Neural cell (in vitro differentiated cells): ENCODE data around the gene NANOS1. TPM values are rescaled to one million over a fixed set of nuclear protein-coding genes. Genes with fewer than 3 reads are reported as not detected.

ENCODE experiments used
- H2AFZ ChIP-seq: fragments of 200-600, 300-800 bp; sonication (generic), shearing (Covaris generic); 2 replicates; pipeline ENCODE4 v1.6.0; 2014; ENCODE audit warnings: low read depth, mild to moderate bottlenecking, antibody characterized with exemption, low read length, moderate library complexity
- H3F3A ChIP-seq: fragments of 200-600 bp; shearing (Covaris generic); 2 replicates; pipeline ENCODE4 v1.6.1; 2016; ENCODE audit warnings: mild to moderate bottlenecking, moderate library complexity, mixed read lengths, antibody characterized with exemption, low read length; ENCODE audit not compliant: insufficient read depth, poor library complexity, severe bottlenecking
- H3K27ac ChIP-seq: fragments of 200-600, 300-800 bp; sonication (generic), shearing (Covaris generic); 2 replicates; pipeline ENCODE4 v1.5.1; 2014; ENCODE audit warnings: mild to moderate bottlenecking, low read length, moderate library complexity
- H3K27me3 ChIP-seq: fragments of 300-800, 200-600 bp; sonication (generic), shearing (Covaris generic); 2 replicates; pipeline ENCODE4 v1.6.0; 2014; ENCODE audit warnings: mild to moderate bottlenecking, low read depth, low read length, moderate library complexity; ENCODE audit not compliant: insufficient read depth
- H3K36me3 ChIP-seq: fragments of 300-800, 200-600 bp; sonication (generic), shearing (Covaris generic); 2 replicates; pipeline ENCODE4 v1.5.1; 2014; ENCODE audit warnings: mild to moderate bottlenecking, antibody characterized with exemption, low read length, moderate library complexity; ENCODE audit not compliant: insufficient read depth
- H3K4me2 ChIP-seq: fragments of 300-800, 200-600 bp; sonication (generic), shearing (Covaris generic); 2 replicates; pipeline ENCODE4 v1.6.0; 2014; ENCODE audit warnings: mild to moderate bottlenecking, low read length
- H3K4me3 ChIP-seq: fragments of 300-800, 200-600 bp; sonication (generic), shearing (Covaris generic); 2 replicates; pipeline ENCODE4 v1.5.1; 2014; ENCODE audit warnings: mild to moderate bottlenecking, low read length, moderate library complexity
- H3K79me2 ChIP-seq: fragments of 200-600 bp; shearing (Covaris generic); replicated peaks from 2 replicates; pipeline ENCODE4 v1.6.0; 2014; ENCODE audit warnings: mild to moderate bottlenecking, low read length, moderate library complexity; ENCODE audit not compliant: insufficient read depth
- H3K9ac ChIP-seq: fragments of 300-800, 200-600 bp; sonication (generic), shearing (Covaris generic); 2 replicates; pipeline ENCODE4 v1.6.1; 2016; ENCODE audit warnings: mild to moderate bottlenecking, low read length, mixed read lengths
- H3K9me2 ChIP-seq: fragments of 200-600 bp; shearing (Covaris generic); 2 replicates; pipeline ENCODE4 v1.6.1; 2016; ENCODE audit warnings: mild to moderate bottlenecking, low read length, mixed read lengths; ENCODE audit not compliant: insufficient read depth
- H3K9me3 ChIP-seq: fragments of 200-600, 300-800 bp; sonication (generic), shearing (Covaris generic); 2 replicates; pipeline ENCODE4 v1.6.1; 2016; ENCODE audit warnings: mild to moderate bottlenecking, mixed run types, low read length, moderate library complexity, mixed read lengths
- H4K20me1 ChIP-seq: fragments of 200-600 bp; shearing (Covaris generic); 2 replicates; pipeline ENCODE4 v1.6.1; 2016; ENCODE audit warnings: mild to moderate bottlenecking, mixed run types; ENCODE audit not compliant: insufficient read depth
- EP300 ChIP-seq: fragments of 450-650 bp; conservative IDR thresholded peaks from 2 replicates; pipeline ENCODE4 v1.6.1; 2014; ENCODE audit warnings: antibody characterized with exemption, mild to moderate bottlenecking, moderate library complexity; ENCODE audit not compliant: poor library complexity, severe bottlenecking
- EZH2 ChIP-seq: fragments of 200-600, 300-800 bp; shearing (Covaris generic), sonication (generic); IDR thresholded peaks from 2 replicates; pipeline ENCODE4 v1.6.1; 2014; ENCODE audit warnings: antibody characterized with exemption, low read length, borderline replicate concordance, mild to moderate bottlenecking; ENCODE audit not compliant: insufficient read depth, poor library complexity, severe bottlenecking
- MXI1 ChIP-seq: fragments of 450-650 bp; conservative IDR thresholded peaks from 2 replicates; pipeline ENCODE4 v1.6.1; 2014; ENCODE audit warnings: antibody characterized with exemption, mild to moderate bottlenecking; ENCODE audit not compliant: poor library complexity, severe bottlenecking
- POLR2AphosphoS5 ChIP-seq: IDR thresholded peaks from 2 replicates; pipeline ENCODE4 v1.6.1; 2012
- RAD21 ChIP-seq: fragments of 450-650 bp; conservative IDR thresholded peaks from 2 replicates; pipeline ENCODE4 v1.6.1; 2014; ENCODE audit warnings: antibody characterized with exemption, mild to moderate bottlenecking, moderate library complexity
- REST ChIP-seq: IDR thresholded peaks from 2 replicates; pipeline ENCODE4 v1.6.1; 2012; ENCODE audit warnings: borderline replicate concordance
- SMC3 ChIP-seq: fragments of 450-650 bp; conservative IDR thresholded peaks from 2 replicates; pipeline ENCODE4 v1.6.1; 2014; ENCODE audit warnings: antibody characterized with exemption, mild to moderate bottlenecking, moderate library complexity; ENCODE audit not compliant: poor library complexity
- TAF1 ChIP-seq: IDR thresholded peaks from 2 replicates; pipeline ENCODE4 v1.6.1; 2012; ENCODE audit warnings: low read depth
- polyA plus RNA-seq: library from polyadenylated mRNA; depleted of rRNA; stranded (reverse); fragments of >200 nt; gene quantifications from 2 replicates; pipeline ENCODE4 v1.2.3, GENCODE V29; 2014
- TF ChIP-seq, protein P1 (sequence below): fragments of 450-650 bp; IDR thresholded peaks from 2 replicates; pipeline ENCODE4 v1.5.1; 2014; ENCODE audit warnings: antibody characterized with exemption, mild to moderate bottlenecking, moderate library complexity; ENCODE audit not compliant: poor library complexity, severe bottlenecking

The NANOS1 gene
- polyA plus RNA-seq, 1 donor from 2014 or later = 29.1 TPM

GRCh38 chr10:119022846-119023552, 6.5 kb upstream of the NANOS1 start:
- H3K27ac ChIP-seq = no peak overlapping the region
- H3F3A ChIP-seq = no peaks in the 10 kb centered on the region
- H3K27me3 ChIP-seq = no peaks in the 10 kb centered on the region
- H3K9ac ChIP-seq = no peak overlapping the region
- H4K20me1 ChIP-seq = no peaks in the 10 kb centered on the region
- no peak overlapping the region for H3K4me3 ChIP-seq
- no peaks in the 10 kb centered on the region for H3K36me3 ChIP-seq
- no peaks in the 10 kb centered on the region for H3K9me3 ChIP-seq
- H3K9me2 ChIP-seq = no peaks in the 10 kb centered on the region
- H3K79me2 ChIP-seq = no peaks in the 10 kb centered on the region
- H3K4me2 ChIP-seq = no peak overlapping the region
- TF ChIP-seq TAF1 (no peak), EZH2 (no peak), POLR2AphosphoS5 (no peak), SMC3 (no peak), RAD21 (no peak), REST (no peak)
- no peak overlapping the region for H2AFZ ChIP-seq

DNA sequence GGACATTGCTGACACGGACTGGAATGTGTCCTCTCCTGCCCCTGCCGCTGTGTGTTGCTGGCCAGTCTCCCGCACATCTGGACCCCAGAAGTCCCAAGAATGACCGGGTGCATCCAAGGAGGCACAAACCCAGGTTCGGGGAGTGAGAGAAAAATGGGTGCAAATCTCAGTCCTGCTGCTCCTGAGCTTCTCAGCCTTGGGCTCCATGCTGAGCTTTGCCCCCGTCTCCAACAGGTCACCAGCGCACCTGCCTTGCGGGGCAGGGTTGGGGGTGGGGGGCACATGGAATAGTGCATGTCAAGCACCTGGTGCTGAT, 6.0 kb upstream of the NANOS1 start:
- no peak for TF ChIP-seq TAF1
- TF ChIP-seq EP300 = no peak
- no peak for TF ChIP-seq EZH2
- no peak for TF ChIP-seq MXI1
- no peaks in the 10 kb centered on the region for H3K9me3 ChIP-seq
- H3K4me3 ChIP-seq = no peak overlapping the region
- no peaks in the 10 kb centered on the region for H3F3A ChIP-seq
- no peaks in the 10 kb centered on the region for H3K36me3 ChIP-seq
- no peak overlapping the region for H3K9ac ChIP-seq
- no peaks in the 10 kb centered on the region for H3K27me3 ChIP-seq
- no peaks in the 10 kb centered on the region for H4K20me1 ChIP-seq
- no peaks in the 10 kb centered on the region for H3K9me2 ChIP-seq
- no peaks in the 10 kb centered on the region for H3K79me2 ChIP-seq
- H3K27ac ChIP-seq = no peak overlapping the region
- no peak overlapping the region for H3K4me2 ChIP-seq
- no peak overlapping the region for H2AFZ ChIP-seq

GRCh38 chr10:119024882-119025281, 4.6 kb upstream of the NANOS1 start:
- no peak overlapping the region for H3K9ac ChIP-seq
- no peak overlapping the region for H2AFZ ChIP-seq
- no peak for TF ChIP-seq MXI1
- TF ChIP-seq, protein P1, sequence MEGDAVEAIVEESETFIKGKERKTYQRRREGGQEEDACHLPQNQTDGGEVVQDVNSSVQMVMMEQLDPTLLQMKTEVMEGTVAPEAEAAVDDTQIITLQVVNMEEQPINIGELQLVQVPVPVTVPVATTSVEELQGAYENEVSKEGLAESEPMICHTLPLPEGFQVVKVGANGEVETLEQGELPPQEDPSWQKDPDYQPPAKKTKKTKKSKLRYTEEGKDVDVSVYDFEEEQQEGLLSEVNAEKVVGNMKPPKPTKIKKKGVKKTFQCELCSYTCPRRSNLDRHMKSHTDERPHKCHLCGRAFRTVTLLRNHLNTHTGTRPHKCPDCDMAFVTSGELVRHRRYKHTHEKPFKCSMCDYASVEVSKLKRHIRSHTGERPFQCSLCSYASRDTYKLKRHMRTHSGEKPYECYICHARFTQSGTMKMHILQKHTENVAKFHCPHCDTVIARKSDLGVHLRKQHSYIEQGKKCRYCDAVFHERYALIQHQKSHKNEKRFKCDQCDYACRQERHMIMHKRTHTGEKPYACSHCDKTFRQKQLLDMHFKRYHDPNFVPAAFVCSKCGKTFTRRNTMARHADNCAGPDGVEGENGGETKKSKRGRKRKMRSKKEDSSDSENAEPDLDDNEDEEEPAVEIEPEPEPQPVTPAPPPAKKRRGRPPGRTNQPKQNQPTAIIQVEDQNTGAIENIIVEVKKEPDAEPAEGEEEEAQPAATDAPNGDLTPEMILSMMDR = no peak
- TF ChIP-seq EZH2 = no peak
- no peak for TF ChIP-seq RAD21
- no peak for TF ChIP-seq SMC3
- TF ChIP-seq TAF1 = no peak
- TF ChIP-seq POLR2AphosphoS5 = no peak
- TF ChIP-seq EP300 = no peak
- no peak for TF ChIP-seq REST
- no peak overlapping the region for H3K4me2 ChIP-seq
- H3K9me3 ChIP-seq = no peaks in the 10 kb centered on the region
- no peaks in the 10 kb centered on the region for H3K36me3 ChIP-seq
- no peaks in the 10 kb centered on the region for H3K79me2 ChIP-seq
- no peaks in the 10 kb centered on the region for H3F3A ChIP-seq
- no peaks in the 10 kb centered on the region for H3K9me2 ChIP-seq
- H3K4me3 ChIP-seq = no peak overlapping the region
- H3K27me3 ChIP-seq = no peaks in the 10 kb centered on the region
- H4K20me1 ChIP-seq = no peaks in the 10 kb centered on the region
- H3K27ac ChIP-seq = no peak overlapping the region
